HG03159 (cell line): Measurements from ENCODE around the gene ADAD2.

Experiments
- ATAC-seq: cut with Tn5 transposase; IDR thresholded peaks from one replicate; pipeline ENCODE4 v1.9.1; 2021; ENCODE audit warnings: mild to moderate bottlenecking, moderate library complexity; ENCODE audit not compliant: unreplicated experiment

Gene ADAD2

GRCh38 chr16:84220851-84221250, 29.9 kb downstream of the ADAD2 start:
- ATAC-seq: no peak

GRCh38 chr16:84223456-84223855, 32.5 kb downstream of the ADAD2 start:
- no peak for ATAC-seq

GRCh38 chr16:84224554-84224953, 33.6 kb downstream of the ADAD2 start:
- no peak for ATAC-seq

- no peak for ATAC-seq
Measured at GRCh38 chr16:84225126-84225525, 34.2 kb downstream of the ADAD2 start.

- ATAC-seq: no peak
Measured at GRCh38 chr16:84225571-84225970, 34.6 kb downstream of the ADAD2 start.

GRCh38 chr16:84226026-84226425, 35.1 kb downstream of the ADAD2 start:
- ATAC-seq: no peak

- ATAC-seq: no peak
Measured at GRCh38 chr16:84227548-84227947, 36.6 kb downstream of the ADAD2 start.

- no peak for ATAC-seq
Measured at GRCh38 chr16:84228256-84228838, 37.4 kb downstream of the ADAD2 start.

- ATAC-seq: no peak
Measured at GRCh38 chr16:84229471-84229870, 38.5 kb downstream of the ADAD2 start.

- ATAC-seq: no peak
Measured at GRCh38 chr16:84232060-84232459, 41.1 kb downstream of the ADAD2 start.

GRCh38 chr16:84232969-84233368, 42.0 kb downstream of the ADAD2 start:
- no peak for ATAC-seq

GRCh38 chr16:84233748-84234147, 42.8 kb downstream of the ADAD2 start:
- no peak for ATAC-seq

- no peak for ATAC-seq
Measured at GRCh38 chr16:84234321-84235241, 43.6 kb downstream of the ADAD2 start.

- ATAC-seq: no peak
Measured at GRCh38 chr16:84236671-84237070, 45.7 kb downstream of the ADAD2 start.

GRCh38 chr16:84237994-84238750, 47.2 kb downstream of the ADAD2 start:
- ATAC-seq: no peak

GRCh38 chr16:84239141-84239769, 48.3 kb downstream of the ADAD2 start:
- ATAC-seq: no peak

GRCh38 chr16:84239909-84240308, 49.0 kb downstream of the ADAD2 start, which contains the start of gene KCNG4:
TSS of gene KCNG4 (minus strand) at chr16:84240012. CDS start at chr16:84237485, 2,527 bp downstream.
- ATAC-seq: no peak

GRCh38 chr16:84240455-84240854, 49.5 kb downstream of the ADAD2 start:
- no peak for ATAC-seq

GRCh38 chr16:84241778-84242177, 50.8 kb downstream of the ADAD2 start:
- no peak for ATAC-seq

- no peak for ATAC-seq
Measured at GRCh38 chr16:84242839-84243238, 51.9 kb downstream of the ADAD2 start.

GRCh38 chr16:84243732-84244131, 52.8 kb downstream of the ADAD2 start:
- ATAC-seq: no peak
